Measurements from ENCODE around the gene PDGFC.
"Not testable (repeated sequence)": the region's sequence is repeated elsewhere in the genome, so short reads cannot be mapped to it uniquely, and the experiment has no call there.

The PDGFC gene

DNA sequence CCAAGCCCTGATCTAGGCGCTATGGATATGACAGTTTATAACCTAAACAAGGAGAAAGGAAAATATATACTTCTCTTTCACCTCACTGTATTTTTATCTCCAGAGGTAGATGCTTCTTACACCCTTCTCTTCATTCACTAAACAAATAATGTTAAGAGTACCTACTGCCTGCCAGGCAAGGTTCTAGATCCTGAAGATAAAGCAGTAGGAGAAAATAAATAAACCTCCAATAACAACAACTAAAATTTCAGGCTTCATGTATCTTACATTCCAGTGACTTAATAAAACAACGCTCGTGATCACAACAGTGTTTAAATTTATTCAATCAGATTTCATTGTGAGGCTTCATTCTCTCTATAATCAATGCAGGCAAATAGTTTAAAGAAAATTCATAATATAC, 20.7 kb downstream of the PDGFC start:
- DNase-seq (ENCODE audit: low read depth) = no peak

DNA sequence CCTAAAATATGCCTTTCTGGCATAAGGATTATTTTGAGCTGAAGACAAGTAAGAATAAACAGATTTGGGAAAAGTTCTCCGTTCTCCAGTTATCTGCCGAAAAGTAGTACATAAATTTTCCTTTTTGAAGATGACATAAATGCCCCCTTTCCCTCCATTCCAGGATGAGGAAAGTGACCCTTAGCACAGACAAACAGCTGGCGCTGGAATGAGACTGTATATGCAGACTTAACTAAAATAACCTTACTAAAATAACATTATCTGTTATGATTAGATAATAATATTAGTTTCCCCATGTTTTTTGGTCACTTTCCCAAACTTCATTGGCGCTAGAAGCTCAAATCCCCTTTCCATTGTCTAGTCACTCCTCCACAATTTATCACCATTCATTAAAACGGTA, 21.5 kb downstream of the PDGFC start:
- no peak for DNase-seq (ENCODE audit: low read depth)

DNA sequence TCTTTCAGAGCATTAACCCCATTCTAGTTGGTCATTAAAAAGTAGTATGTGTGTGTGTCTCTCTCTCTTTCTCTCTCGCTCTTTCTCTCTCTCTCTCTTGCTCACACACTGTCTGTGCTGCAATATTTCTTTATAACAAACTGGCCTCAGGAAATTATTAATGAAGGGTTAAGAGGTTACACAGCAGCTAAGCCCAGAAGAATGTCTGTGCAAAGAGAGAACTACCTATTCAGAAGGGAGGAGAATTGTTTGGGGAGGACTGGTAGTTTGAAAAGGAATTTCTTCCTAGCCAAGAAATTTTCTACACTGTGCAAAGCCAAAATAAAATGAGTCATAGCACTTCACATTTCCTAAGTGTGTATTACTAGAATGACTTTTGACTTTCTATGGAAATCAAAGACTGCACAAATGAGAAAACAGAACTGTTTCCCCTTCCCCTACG, 22.2 kb downstream of the PDGFC start:
- DNase-seq (ENCODE audit: low read depth) = no peak

DNA sequence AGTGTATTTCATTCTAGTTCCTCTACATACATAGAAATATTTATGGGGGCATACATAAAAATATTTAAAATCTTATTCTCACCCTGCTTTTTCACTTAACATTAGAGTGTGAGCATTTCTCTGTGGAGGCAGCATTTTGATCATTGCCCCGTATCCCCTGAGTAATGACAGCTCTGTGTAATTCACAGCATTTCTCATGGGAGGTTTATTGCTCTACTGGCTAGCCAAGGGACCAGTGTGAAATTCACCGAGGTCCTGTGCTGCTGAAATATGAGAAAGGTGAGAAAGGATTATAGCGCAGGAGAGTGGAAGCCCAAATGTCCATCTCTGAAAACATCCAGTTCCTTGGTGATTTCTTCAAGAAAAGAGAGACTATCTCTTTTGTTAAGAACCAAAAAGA, 22.9 kb downstream of the PDGFC start:
- DNase-seq (ENCODE audit: low read depth) = no peak

DNA sequence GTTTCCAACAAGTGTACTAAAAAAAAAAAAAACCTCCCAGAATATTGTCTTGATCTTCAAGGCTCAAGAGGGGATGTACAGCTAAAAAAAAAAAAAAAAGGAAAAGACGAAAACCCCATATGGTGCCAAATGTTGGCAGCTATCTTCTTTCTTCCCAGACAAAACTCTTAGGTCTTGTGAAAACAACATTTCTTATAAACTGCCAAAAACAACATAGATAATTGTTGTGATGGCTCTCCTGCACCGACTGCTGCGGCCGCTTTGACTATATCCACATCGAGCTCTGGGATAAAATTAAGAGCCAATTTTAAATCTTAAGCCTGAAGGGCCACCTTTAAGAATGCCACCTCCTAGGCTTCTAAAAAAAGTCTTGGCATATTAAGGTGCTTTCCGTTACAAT, 23.5 kb downstream of the PDGFC start:
- no peak for DNase-seq (ENCODE audit: low read depth)

DNA sequence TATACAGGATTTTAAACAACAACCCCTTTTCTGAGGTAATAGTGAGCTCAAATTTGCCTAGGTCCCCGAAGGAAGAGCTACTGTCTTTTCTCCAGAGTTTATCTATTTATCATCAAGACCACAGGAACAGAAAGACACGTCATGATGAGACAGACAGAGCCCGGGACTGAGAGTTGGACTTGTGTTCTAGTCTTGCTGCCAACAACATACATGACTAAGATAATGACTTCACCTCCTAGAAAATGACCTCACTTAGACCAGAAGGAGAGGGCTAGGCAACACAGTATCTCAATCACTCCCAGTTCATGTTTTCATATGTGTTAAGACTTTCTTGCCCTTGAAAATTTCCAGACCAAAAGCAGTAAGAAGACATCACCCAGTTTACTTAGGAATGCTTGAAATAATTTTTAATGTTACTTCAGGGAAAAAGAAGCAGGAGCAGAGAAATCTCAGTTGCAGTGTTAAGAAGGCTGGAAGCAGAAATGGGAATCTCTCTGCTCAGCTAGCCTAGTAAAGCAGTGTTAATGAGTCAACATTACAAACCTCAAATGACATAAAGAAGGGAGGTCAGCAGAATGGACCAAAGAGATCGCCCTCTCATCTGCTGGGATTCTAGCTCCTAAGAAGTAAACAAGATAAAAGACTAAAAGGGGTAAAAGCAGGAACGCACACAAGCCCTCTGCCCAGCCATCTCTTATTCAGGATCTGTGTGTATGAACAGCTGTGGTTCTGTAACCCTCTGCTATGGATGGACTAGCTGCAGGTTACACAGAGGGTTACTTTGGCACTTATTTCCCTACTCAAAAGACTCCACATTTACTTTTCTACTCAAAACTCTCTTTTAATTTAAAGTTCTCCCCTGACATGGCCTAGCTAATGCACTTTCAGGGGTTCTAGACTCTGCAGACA, 24.8 kb downstream of the PDGFC start:
- DNase-seq (ENCODE audit: low read depth) = no peak

DNA sequence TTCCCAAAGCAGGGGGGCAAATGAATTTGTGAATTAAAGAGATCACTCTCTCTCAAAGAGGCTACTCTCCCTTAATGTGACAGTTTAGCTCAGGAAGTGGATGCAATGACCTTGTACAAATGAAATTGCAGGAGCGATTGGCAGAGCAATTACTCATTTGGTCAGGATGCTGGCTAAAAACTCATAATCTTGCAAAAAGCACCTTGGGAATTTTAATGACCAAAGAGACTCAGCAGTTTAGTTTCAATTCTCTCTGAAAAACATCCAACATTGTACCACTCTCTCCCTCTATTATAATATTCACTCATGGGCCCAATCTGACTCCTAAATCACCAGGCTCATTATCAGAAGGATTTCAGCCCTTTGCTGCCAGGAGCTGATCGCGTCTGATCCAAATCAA, 26.1 kb downstream of the PDGFC start:
- no peak for DNase-seq (ENCODE audit: low read depth)

DNA sequence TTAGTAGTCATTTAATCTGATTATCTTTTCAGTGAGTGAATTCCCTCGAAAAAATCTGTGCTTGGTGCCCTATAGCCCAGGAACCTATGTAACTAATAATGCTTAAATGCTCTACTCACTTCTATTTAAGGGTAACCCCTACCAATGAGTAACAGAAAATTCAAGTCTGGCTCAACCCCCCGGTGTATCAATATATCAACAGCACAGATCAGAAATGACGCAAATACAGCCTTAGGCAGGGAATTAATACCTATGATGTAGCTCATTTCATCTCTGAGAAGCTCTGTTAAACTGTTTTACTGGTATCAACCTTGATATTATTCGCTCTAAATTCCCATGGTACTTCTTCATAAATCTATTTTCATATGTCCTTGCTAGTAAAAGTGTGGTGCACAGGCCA, 28.6 kb downstream of the PDGFC start:
- no peak for DNase-seq (ENCODE audit: low read depth)

DNA sequence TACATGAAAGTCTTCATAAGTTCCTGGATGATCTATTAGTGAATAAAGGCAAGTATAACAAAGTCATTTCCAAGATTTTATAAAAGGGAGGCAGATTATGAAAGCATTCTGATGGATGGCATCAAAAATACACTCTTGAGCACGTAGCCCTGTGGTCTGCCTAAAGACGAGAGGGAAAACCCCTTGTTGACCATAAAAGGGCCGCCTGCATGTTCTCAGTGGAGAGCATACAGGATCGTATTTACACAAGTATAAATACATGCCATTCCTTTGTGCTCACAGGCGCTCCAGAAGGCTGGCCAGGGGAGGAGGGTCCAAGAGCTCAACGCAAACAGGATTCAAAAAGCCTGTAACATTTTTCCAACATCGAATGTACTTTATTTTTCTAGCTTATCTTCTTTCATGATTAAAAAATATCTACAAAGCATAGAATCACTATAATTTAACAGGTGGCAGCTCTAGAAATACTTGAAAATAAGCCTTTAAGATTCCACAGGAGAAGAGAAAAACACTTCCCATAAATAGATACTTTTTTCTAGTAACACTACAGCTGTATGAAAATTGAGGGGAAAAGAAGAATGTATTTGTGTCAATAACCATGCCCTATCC, 29.6 kb downstream of the PDGFC start:
- no peak for DNase-seq (ENCODE audit: low read depth)

DNA sequence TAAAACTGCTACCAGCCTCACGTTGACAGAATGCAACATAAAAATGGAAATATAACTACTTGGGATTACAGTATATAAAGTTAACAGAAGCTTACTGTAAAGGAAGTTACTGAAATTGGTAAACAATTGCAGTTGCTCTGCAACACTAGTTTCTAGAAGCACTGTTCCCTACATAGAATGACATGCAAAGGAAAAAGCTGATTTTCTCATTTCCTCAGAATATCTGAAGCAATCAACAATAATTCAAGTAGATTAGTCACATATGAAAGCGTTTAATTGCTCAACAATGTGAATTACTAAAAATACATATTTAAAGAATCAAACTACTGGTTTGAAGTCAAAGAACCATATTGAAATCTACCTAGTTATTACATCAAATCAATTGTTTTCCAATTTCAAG, 31.8 kb downstream of the PDGFC start:
- DNase-seq (ENCODE audit: low read depth) = no peak

DNA sequence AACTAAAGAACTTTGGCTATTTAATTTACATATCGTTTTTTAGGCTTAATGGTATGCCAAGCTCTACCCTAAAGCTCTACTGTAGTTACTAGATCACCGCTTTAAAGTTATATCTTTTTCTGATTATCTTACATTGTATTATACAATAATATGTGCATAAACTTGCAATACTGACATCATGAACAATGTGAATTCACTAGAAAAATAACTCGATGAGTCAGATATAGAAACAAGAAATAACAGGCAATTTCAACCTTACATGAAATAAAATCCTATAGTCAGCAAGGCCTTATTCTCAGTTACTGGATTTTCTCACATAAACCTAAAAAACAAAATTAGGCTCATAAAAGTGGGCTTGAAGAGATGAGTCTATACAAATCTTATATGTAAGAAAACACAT, 32.5 kb downstream of the PDGFC start:
- no peak for DNase-seq (ENCODE audit: low read depth)

DNA sequence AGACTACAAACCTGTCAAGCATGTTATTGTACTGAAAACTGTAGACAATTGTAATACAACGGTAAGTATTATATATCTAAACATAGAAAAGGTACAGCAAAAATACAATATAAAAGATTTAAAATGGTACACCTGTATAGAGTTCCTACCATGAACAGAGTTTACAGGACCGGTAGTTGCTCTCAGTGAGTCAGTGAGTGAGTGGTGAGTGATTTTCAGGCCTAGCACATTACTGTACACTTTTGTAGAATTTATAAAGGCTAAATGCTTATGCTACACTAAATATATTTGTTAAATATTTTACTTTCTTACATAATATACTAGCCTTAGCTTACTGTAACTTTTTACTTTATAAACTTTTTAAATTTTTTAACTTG, 37.4 kb downstream of the PDGFC start:
- no peak for DNase-seq (ENCODE audit: low read depth)

DNA sequence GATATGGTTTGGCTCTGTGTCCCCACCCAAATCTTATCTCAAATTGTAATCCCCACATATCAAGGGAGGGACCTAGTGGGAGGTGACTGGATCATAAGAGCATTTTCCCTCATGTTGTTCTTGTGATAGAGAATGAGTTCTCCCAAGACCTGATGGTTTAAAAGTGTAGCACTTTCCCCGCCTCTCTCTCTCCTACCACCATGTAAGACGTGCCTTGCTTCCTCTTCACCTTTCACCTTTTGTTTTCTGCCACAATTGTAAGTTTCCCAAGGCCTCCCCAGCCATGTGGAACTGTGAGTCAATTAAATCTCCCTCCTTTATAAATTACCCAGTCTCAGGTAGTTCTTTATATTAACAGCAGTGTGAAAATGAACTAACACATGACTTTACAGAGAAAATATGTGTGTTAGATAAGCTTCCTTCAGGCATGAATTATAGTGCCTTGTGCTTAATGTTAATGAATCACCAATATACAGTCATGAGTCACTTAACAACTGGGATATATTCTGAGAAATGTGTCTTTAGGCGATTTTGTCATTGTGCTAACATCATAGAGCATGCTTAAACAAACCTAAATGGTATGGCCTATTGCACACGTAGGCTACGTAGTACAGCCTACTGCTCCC, 37.9 kb downstream of the PDGFC start:
- no peak for DNase-seq (ENCODE audit: low read depth)

DNA sequence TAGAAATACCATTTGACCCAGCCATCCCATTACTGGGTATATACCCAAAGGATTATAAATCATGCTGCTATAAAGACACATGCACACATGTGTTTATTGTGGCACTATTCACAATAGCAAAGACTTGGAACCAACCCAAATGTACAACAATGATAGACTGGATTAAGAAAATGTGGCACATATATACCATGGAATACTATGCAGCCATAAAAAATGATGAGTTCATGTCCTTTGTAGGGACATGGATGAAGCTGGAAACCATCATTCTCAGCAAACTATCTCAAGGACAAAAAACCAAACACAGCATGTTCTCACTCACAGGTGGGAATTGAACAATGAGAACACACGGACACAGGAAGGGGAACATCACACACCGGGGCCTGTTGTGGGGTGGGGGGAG, 39.2 kb downstream of the PDGFC start:
- not testable (repeated sequence) for DNase-seq (ENCODE audit: low read depth)

DNA sequence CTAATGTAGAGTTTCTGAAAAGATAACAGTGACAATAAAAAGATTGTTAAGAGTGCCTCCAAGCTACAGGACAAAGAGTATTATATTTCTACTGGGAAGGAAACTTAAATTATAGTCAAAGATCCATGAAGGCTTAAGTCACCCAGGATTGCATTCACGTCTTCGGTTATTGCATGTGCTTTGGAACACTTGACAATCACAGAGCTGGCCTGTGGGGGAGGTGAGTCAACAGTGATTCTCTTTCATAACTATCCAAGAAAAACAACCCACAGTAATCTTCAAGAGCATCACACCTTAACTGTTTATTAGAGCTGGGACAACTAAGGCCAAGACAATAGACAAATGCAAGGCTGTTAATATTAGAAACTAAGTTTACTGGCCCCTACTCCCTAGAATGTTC, 40.3 kb downstream of the PDGFC start:
- DNase-seq (ENCODE audit: low read depth) = no peak

DNA sequence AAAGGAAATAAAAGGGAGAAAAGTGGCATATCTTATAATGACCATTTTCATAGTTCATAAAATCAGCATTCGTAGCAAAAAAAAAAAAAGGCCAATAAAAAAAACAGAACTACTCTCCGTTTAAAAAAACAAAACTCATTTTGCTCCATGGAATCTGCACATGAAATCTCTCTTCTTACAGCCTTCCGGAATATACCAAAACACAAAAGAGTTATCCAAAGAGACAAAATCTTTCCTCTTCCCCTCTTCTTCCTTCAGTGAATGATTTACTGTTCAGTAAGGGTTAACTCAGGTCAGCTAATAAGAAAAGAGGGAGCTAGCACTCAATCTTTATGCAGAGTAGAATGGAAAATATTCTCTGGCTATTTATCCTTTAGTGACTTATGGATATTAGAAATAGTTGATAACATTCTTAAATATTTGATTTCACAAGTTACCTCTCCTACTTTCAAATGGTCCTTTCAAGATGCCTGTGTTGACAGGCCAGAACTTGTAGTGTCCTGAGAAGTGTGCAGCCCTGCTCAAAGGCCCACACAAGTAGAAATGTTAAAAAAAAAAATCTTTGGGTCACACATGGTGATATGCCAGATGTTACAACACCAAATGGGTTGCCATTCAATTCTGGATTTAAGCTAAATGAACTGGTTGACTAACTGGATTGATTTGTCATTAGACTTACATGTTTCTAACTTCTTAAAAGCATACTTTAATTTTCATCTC, 42.1 kb downstream of the PDGFC start:
- DNase-seq (ENCODE audit: low read depth) = no peak

DNA sequence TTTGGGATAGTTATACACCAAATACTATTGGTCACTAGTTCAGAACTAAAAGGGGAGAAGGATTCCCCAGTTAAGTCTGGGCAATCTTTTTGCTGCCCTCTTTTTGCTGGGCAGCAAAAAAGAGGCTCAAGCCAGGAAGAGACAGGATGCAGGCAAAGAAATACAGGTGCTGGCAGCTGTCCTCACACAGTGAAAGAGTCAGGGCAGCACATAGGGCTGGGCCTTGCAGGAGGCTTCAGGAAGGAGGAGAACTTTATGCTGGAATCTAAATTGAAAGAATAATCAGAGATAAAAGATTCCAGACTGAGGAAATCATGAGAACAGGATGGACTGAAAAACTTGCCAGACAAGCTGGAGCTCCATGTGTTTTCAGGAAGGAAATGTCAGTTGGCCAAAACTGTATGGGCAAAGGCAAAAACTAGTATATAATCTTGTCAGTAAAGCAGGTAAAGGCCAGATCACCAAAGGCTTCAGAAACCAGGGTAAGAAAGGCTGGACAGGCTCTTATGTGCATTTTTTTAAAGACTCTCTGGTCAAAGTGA, 46.8 kb downstream of the PDGFC start:
- no peak for DNase-seq (ENCODE audit: low read depth)

DNA sequence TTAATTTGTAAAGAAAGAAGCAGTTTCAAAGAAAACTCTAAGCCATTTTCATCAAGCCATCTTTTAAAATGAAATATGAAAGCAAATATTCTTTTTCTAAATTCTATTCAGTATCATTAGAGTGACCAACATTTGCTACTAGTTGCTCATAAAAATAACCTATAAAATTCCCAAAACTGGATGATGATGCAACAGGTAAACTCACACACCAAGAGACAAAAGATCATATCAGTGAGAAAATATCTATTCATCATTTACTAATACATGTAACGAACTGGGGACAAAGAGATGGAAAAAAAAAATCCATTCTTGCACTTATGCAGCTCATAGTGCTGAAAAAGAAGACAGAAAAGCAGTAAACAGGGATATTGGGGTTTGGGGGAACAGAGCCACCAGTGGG, 48.1 kb downstream of the PDGFC start:
- no peak for DNase-seq (ENCODE audit: low read depth)

DNA sequence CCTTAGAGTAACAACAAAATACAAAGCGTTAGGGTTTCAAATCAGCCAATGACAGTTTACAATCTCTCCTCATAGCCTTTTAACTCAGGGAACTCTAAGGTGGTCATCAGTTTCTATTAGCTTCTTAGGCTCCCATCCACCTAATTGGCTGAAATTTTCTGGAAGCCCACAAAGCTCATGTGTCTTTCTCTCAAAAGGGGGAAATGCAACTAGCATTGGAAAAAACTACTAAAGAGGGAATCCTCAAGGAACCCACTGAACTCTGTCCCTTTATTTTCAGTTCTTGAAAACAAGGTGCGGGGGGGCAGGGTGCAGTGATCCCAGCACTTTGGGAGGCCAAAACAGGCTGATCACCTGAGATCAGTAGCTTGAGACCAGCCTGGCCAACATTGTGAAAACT, 56.4 kb downstream of the PDGFC start:
- no peak for DNase-seq (ENCODE audit: low read depth)

DNA sequence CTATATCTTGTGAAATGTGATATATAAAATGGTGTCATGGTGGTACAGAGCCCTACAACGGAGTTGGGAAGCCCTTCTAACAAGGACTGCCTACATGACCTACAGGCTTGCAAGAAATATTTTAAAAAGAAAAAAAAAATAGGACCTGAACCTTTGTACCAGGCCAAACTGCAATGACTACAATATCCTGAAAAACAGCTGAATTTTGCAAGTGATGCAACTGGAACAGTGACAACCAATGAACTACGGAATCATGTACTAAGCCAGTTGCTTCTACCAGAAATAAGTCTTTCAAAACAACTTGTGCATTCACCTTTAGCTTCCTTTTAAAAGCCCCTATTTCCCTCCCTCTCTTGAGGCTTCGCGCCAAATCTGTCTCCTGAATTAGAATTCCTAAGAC, 58.4 kb downstream of the PDGFC start:
- DNase-seq (ENCODE audit: low read depth) = no peak

DNA sequence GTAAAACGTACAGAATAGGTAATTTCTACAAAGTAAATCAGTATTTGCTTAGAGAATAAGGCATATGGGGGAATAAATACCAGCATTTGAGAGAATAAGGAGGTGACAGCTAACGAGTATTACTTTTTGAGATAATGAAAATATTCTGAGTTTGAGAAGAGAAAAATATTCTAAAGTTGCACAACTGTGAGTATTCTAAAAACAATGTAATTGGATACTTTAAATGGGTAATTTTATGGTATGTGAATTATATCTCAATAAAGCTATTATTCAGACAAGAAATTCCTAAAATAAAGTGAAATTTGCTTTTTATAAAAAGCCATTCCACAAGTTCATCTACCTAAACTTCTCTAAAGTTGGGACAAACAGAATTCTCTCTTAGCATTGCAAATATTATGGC, 62.6 kb downstream of the PDGFC start:
- no peak for DNase-seq (ENCODE audit: low read depth)

DNA sequence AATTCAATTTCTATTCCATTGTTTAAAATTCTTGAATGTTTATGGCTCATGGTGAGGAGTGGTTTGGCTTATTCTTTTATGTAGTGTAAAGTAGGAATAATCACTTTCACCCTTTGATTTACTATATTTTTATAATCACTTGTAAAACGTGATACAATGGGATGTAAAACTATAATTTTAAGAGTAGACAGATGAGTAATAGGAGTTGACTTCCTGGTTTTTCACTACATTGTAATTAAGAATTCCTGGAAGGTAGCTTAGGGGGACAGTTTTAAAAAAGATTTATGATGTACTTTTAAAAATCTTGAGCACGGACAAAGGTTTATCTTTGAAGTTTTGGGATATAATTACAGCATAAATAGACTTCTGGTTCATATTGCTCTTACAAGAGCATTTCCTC, 65.3 kb downstream of the PDGFC start:
- DNase-seq (ENCODE audit: low read depth) = no peak
